Measurements from ENCODE around the gene TTLL11.

The TTLL11 gene

DNA sequence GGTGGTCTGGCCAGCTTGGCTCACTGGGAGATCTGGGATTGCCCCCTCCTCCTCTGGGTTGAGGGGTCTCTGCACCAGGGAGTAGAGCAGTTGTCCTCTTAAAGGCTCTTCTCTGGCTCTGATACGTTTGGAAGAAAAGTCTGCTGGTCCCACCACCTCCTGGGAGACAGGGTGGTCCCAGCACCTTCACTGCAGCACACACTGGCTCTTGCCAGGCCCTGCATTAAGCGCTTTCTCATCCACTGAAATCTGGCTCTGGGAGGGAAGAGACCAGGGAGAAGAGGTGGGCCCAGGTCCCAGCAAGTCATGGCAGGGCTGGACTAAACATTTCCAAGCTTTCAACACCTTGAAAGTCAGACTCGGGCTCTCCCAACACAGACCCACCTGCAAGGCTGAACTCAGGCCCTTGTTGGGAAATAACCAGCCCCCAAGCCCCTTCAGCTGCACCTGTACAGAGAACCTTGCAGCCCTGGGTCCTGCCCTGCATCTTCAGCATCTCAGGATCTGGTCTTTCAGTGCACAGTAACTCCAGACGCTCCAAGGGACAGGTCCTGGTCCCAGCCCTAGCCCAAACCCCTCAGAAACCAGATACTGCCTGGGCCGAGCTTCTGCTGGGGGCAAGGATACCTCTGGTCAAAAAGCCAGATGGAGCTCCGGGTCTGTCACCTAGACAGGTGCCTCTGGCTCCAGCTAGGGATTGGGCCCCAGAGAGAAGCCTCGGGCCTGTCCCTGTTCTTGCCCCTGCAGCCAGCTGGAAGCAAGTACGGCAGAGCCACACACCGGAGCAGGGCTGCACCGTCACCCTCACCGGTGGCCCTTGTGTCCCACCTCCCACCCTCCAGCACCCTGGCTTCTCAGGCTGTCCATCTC is 307.2 kb downstream of the TTLL11 start:
- no peak for DNase-seq

DNA sequence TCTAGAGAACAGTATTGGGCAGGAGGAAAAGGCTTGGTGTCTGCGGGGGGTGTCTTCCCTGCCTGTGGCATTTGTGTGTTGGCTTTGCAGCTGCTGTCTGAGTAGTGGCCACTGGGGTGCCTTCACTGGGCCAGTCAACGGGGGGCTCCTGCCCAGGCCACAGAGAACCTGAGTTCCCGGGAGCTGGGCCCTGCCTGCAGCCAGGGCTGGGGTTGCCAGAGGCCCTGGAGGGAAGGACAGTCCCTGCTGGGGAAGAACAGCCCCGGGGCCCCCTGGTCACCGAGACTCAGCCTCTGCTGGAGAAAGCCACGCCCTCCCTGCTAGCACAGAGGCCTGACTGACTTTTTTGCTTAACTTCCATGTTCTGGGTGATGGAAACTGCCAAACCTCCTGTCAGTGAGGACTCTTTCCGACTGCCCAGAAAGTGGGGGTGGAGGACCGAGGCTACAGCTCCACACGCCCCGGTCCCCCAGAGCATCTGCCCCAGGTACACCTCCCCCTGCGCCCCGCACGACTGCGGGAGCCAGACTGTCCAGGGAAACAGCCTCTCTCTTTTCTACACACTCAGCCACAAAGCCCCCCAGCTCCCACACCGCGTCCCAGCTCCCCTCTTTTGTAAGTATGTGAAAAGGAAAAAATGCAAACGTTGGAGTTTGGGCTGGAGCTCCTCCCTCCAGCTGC is 308.2 kb downstream of the TTLL11 start:
- no peak for DNase-seq

DNA sequence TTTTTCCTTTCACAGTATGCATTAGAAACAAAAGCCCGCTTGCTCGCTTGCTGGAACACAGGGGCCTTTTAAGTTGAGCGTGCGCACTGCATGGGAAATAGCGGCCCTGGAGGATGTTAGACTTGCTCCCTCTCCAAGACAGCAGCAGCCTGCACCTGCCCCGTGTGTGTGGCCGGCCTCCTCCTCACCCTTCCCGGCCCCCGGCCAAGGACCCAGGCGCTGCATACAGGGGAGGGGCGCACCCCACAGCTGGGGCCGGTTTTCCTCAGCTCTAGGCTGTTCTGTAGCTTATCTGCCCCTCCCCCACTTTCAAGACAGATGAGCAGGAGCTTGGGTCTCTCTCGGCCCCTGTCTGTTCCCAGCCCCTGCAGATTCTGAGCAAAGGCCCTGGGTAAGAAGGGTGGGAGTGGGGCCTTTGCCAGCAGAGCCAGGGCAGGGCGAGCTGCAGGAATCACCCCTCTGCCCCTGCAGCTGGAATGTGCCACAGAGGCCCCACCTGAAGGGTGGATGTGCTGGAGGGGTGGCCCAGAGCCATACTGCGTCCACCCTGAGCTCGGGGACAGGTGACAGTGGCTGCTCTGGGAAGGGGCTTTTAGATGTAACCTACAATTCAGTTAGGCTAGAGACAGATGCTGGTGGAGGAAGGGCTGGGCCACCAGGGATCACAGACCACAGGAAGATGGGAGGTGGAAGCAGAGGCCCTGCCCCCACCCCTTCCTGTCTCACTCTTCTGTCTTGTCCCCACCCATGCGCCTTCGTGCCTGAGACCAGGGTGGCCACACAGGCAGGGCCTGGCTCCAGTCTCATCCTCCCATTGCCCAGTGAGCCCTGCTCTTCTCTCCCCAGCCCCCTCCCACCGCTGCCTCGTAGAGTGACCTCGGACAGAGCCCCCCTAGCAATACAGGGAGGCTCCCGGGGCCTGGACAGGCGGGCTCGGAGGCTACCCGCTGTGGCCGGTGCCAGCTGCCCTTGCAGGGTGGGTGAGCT is 309.3 kb downstream of the TTLL11 start:
- DNase-seq = no peak

DNA sequence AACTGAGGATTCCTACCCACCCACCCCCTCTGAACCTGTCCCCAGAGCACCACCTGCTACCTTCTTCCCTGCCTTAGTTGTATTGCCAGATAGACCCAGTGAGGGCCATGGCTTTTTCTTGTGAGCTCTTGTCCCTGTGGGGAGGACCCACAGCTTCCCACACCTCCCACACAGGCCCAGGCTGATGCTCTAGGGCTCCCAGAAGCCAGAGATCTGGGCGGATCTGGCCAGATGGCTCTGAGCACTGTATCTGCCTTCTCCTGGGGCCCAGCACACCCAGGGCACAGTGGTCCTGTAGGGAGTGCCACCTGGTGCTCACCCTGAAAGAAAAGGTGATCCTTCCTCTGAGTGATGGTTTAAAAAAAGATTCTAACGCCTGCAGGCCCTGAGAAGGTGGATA is 310.0 kb downstream of the TTLL11 start:
- DNase-seq = no peak

DNA sequence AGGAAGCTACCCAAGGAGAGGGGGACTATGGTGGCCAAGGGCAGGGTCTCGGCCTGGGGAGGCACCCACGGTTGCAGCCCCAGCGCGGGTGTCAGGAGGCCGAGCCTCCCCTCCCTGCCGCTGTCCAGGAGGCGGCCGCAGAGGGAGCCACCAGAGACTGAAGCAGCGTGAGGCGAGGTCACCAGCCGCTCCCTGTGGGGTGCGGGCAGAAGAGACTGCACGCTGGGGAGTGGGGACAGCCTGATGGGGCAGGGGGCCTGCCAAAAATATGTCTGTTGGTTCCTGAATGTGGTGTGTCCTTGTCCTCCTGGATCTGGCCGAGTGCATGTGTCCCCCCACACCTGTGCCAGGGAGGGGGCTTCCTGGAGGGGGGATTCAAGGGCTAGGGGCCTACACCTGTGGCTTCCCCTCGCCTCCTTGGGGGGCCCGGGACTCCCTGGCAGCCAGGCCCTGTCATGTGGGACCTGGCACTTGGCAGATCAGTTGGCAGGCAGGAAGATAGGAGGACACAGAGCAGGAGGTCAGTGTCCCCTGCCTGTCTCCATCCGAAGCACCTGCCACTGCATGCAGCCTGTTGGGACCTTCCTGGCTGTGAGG is 310.5 kb downstream of the TTLL11 start:
- no peak for DNase-seq

DNA sequence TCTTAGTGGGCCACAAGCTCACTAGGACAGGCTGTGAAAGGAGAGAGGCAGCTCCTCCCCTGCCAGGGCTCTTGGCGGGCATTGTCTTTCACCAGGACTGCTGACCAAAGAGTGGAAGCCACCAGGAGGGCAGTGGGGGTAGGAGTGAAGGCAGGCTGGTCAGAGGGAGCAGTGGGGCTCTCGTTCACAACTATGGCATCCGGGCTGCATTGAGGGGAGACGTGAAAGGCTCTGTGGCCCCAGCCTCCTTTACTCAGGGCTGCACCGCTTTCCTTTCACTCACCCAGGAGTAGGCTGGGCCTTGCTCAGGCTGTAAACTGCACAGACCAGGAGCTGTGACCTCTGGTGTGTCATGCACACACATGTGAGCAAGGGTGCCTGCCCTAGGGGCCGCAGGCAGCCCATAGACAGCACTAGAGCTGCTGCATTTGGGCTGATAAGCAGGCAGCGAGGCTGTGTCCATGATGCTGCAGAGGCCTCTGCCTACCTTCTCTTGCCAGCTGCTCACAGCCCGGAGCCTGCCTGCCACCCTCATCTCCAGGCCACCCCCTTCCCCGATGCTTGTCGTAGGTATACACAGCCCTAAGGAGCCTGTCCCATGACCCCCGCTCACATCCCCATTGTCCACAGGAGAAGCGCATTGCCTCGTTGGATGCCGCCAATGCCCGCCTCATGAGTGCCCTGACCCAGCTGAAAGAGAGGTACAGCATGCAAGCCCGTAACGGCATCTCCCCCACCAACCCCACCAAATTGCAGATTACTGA is 311.2 kb downstream of the TTLL11 start:
- no peak for DNase-seq

DNA sequence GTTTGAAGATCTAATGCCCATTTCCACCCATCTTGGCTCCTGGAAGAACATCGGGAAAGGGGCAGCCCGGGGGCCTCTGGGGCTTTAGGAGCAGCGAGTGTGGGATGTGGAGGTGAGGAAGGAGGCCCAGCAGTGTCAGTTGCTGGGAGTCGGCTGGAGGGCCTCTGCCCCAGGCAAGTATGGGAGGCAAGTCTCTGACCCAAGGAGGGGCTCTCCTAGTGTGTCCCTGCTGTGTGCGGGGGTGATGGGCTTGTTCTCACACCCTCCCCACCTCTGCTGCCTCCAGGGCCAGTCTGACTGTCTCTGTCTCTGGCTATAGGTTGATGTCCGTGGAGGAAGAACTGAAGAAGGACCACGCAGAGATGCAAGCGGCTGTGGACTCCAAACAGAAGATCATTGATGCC is 312.0 kb downstream of the TTLL11 start:
- DNase-seq = no peak

DNA sequence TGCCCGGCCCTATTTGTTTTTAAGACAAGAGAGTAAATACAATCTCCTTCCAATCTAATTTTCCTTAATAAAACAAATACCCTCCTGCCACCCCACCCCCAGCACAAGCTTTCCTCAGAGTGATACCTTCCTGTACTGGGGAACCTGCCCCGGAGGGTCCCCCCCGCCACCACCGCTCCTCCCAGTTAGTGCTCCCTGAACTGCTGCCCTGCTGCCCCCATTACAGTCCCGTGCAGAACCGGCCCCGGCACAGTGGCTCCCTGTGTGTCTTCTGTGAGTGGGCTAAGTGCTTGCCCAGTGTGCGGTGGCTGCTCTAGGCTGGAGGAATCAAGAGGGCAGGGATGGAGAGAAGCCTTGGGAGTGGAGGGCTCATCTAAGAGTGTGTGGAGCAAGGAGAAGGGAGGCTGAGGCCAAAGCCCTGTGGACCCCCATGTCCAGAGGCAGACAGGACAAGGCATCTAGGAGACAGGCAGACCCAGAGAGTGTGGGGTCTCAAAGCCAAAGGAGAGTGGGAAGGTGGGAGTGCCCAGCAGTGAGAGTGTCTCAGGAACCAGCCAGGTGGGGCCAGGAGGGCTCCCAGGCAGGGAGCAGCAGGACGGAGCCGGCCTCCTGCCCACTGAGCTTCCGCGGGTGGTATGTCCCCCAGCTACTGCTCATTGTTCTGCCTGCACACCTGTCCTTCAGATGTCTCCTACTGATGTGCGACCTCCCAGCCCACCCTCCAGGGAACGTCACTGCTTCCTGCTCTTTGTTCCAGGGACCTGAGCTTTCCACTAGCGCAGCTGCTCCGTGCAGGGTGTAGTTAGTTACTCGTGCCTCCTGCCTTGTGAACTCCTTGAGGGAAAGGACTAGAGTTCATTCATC is 312.7 kb downstream of the TTLL11 start:
- DNase-seq = no peak

DNA sequence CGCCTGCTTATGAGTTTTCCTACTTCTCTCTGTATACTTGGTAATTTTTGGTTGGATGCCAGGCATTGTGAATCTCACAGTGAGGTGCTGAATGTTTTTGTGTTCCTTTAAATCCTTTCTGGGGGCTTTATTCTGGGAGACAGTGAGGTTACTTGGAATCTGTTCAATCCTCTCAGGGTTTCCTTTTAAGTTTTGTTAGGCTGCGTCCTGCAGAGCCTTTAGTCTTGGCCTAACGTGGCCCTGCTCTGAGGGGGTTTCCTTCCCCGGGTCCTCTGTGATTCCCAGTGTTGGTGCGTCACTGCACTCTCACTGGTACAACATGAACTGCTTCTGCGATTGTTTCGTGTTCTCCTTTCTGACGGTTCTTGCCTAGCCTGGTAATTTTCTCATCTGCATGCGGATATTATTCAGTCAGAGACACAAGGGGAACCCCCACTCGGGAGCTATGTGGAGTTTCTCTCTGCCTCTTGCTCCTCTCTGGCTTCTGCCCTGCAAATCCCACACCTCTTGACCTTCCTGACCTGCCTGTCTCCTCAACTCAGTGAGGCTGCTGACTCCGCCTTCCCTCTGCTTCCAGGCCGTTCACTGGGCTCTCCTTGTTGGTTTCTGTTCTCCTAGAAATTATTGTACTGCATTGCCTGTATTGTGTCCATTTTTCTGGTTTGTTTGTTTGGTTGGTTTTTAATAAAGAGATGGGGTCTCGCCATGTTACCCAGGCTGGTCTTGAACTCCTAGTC is 313.6 kb downstream of the TTLL11 start:
- DNase-seq = no peak

DNA sequence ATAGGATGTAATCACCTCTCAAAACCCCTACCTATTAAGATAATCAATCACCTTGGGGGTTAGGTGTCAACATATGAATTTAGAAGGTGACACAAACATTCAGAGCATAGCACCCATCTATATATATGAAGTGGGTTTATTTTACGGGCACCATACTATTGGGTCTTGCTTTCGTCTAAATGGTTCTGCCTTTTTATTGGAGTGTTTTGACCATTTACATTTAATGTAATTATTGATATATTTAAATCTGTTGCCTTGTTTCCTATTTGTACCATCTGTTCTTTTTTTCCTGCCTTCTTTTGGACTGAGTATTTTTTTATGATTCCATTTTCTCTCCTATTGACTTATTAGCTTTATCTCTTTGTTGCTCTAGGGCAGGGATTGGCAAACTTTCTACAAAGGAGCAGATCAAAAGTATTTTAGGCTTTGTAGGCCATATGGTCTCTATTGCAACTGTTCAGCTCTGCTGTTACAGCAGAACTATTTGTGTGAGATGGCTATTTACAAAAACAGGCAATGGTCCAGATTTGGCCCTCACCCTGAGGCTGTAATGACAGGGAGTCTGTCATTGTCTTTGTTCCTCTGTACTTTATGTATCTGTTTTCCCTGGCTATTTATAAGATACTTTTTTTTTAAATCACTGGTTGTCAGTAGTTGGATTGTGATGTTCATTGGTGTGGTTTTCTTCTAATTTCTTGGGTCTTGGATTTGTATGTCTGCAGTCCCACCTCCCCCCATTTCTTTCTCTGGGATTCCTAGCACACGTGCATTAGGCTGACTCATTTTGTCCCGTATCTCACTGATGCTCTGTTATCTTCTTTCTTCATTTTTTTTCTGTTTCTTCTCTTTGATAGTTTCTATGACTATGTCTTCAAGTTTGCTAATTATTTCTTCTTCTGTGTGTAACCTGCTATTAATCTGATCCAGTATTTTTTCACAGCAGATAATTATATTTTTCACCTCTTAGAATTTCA is 314.6 kb downstream of the TTLL11 start:
- no peak for DNase-seq

DNA sequence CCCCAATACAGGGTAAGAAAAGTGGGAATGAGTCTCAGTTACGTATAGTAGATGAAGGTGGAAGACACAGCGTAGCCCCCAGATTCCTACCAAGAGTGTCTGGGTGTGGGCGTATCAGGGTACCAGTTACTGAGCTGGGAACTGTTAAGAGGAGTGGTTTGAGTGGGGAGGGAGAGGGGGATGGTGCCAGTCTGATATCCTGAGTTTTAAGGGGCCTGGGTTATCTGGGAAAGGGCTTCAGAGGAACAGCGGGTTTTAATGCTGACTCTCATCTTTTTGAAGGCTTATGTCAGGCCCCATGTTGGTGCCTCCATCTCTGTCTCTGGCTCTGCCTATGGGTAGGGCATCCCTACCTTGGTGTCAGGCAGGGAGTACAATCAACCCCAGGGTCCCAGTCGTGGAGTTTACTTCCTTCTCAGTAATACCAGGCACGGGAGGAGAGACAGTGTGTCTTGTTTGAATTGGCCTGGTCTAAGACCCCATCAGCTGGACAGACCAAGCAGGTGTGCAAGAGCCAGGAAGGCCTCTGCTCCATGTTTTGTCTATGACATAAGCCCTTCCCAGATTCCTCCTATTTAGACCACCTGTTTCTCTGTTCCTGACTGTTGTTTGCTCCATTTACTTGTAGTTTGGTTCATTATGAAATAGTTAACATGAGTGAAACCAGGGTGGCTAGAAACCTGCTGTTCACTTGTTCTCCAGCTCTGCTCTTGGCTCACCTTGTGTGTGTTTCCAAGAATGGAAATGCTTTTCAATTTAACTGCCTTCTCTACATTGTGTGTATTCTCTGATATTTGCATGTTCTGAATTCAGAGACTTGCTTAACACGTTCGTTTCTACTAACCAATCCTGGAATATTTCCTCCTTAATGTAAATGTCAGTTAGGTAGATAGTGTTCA is 316.1 kb downstream of the TTLL11 start:
- no peak for DNase-seq

DNA sequence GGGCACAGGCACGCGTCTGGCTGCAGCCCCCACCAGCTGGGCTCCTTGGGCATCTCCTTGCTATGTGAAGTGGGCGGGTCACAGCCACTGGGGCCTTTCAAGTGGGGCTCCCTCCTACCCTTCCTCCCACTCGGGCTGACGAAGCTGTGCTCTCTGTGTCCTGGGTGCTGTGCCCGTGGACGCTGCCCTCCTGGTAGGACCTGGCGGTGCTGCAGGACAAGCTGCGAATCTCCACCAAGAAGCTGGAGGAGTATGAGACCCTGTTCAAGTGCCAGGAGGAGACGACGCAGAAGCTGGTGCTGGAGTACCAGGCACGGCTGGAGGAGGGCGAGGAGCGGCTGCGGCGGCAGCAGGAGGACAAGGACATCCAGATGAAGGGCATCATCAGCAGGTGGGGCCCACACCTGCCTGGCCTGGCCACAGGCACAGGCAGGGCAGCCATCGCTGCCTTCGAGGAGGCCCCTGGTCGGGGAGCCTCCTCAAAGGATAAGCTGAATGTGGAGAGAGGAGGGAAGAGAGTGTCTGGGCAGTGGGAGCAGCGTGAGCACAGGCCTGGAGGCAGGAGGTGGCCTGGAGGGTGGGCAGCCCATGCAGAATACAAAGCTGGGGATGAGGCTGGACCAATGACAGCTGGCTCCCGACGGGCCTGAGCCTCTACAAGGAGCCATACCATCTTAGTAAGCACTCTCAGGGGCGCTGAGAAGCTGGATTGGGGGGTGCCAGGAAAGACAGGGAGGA is 316.9 kb downstream of the TTLL11 start:
- DNase-seq = no peak

DNA sequence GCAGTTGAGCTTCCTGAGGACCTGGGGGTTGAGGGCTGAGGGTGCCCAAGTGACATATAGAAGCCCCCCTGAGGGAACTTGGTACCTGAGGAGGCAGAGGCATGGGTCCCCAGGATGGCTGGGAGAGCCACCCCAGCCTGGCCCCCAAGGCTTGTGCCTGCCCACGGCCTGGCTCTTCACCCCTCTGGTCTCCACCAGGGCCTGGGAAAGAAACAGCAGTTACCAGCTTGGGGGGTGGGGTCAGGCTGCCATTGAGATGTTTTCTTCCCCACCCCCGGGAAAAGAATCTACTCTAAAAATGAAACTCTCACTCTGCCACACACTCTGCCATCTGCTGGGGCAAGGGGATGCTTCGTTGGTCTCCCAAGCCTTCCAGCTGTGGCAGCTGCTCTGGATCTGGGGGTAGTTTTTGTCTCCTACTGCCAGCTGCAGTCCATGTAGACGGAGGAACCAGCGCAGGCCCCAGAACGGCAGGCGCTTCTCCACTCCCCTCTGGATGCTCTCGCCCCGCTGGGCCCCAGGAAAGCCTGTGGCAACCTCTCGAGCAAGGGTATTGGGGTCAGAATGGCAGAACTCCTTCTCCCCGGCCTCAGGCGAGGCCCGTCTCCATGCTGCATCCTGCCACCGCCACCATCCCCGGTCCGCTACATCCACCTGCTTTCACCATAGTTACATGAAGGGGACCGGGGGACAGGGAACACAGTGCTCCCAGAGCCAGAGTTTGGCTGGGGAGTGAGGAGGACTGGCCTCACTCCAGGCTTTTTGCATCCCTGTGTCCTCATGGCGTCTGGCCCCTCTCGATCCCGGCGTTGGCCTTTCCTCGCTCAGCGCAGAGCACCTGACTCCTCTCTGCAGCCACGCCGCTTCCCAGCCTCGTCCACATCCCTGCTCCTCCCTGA is 318.1 kb downstream of the TTLL11 start:
- DNase-seq = no peak

DNA sequence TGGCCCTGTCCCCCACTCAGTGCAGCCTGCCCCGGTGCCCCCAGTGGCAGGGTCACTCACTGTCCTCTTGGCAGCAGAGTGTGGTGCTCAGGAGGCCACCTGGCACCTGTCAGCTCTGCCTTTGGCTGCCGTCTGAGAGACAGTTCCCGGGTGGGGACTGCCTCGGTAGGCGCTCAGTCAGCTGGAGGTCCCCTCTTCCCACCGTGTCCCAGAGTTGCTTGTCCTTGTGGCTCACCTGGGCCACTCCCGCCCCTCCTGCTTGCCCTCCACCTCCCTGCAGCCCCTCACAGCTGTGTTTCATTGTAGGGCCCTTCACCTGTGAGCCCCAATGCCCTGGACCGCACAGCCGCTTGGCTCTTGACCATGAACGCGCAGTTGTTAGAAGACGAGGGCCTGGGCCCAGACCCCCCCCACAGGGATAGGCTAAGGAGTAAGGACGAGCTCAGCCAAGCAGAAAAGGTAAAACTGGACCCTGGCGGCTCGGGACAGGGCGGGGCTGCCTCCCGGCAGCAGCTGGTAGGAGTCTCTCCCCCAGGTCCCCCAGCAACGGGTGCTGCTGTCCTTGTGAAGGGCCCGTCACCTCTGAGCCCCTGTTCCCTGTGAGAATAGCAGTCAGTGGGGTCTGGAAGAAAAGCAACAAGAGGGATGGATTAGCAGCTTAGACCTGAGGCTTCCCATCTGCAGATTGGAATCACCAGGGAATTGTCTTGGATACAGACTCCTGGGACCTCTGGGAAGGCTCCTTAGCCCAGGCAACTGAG is 319.0 kb downstream of the TTLL11 start:
- no peak for DNase-seq

All from right kidney (tissue), 1 donor.